Stomach smooth muscle (tissue), 2 donors: ENCODE data around the gene SLC41A2.

Experiments used
- H3K27ac ChIP-seq: one replicate; pipeline ENCODE4 v1.7.0; 2013; ENCODE audit warnings: mild to moderate bottlenecking, low read length, inconsistent platforms
- H3K27me3 ChIP-seq, 2 donors: one replicate each; pipeline ENCODE4 v1.7.0; 2013; ENCODE audit warnings: low read length in 2 of 2; ENCODE audit not compliant: insufficient read depth in 2 of 2, control insufficient read depth in 1 of 2
- H3K36me3 ChIP-seq, 2 donors: one replicate each; pipeline ENCODE4 v1.7.0; 2013; ENCODE audit warnings: low read length in 2 of 2; ENCODE audit not compliant: control insufficient read depth in 2 of 2, insufficient read depth in 2 of 2
- H3K4me1 ChIP-seq: one replicate; pipeline ENCODE4 v1.7.0; 2013; ENCODE audit warnings: low read length; ENCODE audit not compliant: control insufficient read depth, insufficient read depth
- H3K4me3 ChIP-seq, 2 donors: one replicate each; pipeline ENCODE4 v1.7.0; 2013; ENCODE audit warnings: low read length in 2 of 2
- H3K9ac ChIP-seq, 2 donors: one replicate each; pipeline ENCODE4 v1.7.0; 2013; ENCODE audit warnings: low read length in 2 of 2, mild to moderate bottlenecking in 1 of 2
- H3K9me3 ChIP-seq, 2 donors: one replicate each; pipeline ENCODE4 v1.7.0; 2013; ENCODE audit warnings: low read length in 2 of 2; ENCODE audit not compliant: control insufficient read depth in 2 of 2
- donor health status: healthy.
- donor health status: Pancreatic carcinoma.

SLC41A2 gene

GRCh38 chr12:104963757-104964156 lies 5.7 kb upstream of the SLC41A2 start:
- Histone ChIP-seq H3K27ac (no peak overlapping the region), H3K36me3 (no peaks in the 10 kb centered on the region), H3K9me3 (no peaks in the 10 kb centered on the region), H3K9ac (no peak overlapping the region), H3K4me1 (peaks cover 5% of the 10 kb centered on the region), H3K4me3 (no peak overlapping the region), H3K27me3 (no peaks in the 10 kb centered on the region)

- H3K9ac ChIP-seq: no peak overlapping the region
- H3K4me1 ChIP-seq: peaks cover 9% of the 10 kb centered on the region
- no peak overlapping the region for H3K4me3 ChIP-seq
- H3K36me3 ChIP-seq: no peaks in the 10 kb centered on the region
- H3K27ac ChIP-seq: no peak overlapping the region
- H3K27me3 ChIP-seq: no peaks in the 10 kb centered on the region
- H3K9me3 ChIP-seq: no peaks in the 10 kb centered on the region
These were observed 2.4 kb upstream of the SLC41A2 start for GRCh38 chr12:104960464-104960863.

- H3K27me3 ChIP-seq: no peaks in the 10 kb centered on the region
- H3K9ac ChIP-seq: no peak overlapping the region
- no peak overlapping the region for H3K27ac ChIP-seq
- peaks cover 9% of the 10 kb centered on the region for H3K4me1 ChIP-seq
- no peaks in the 10 kb centered on the region for H3K9me3 ChIP-seq
- H3K36me3 ChIP-seq: no peaks in the 10 kb centered on the region
- peak overlapping the region in 1 of 2 donors; percentile 90 for H3K4me3 ChIP-seq
These were observed 1.3 kb upstream of the SLC41A2 start for GRCh38 chr12:104959335-104959841.

GRCh38 chr12:104958805-104959334 lies 780 bp upstream of the SLC41A2 start:
- Histone ChIP-seq H3K27me3 (no peaks in the 10 kb centered on the region), H3K4me3 (peak overlapping the region; percentile 79 to 90), H3K4me1 (peaks cover 9% of the 10 kb centered on the region), H3K27ac (peak overlapping the region; percentile 46), H3K36me3 (no peaks in the 10 kb centered on the region), H3K9ac (peak overlapping the region; percentile 78 to 80), H3K9me3 (no peaks in the 10 kb centered on the region)

- Histone ChIP-seq H3K27me3 (no peaks in the 10 kb centered on the region), H3K4me3 (peak overlapping the region; percentile 65 to 90), H3K9ac (peak overlapping the region; percentile 64 to 69), H3K9me3 (no peaks in the 10 kb centered on the region), H3K4me1 (peaks cover 9% of the 10 kb centered on the region), H3K27ac (no peak overlapping the region), H3K36me3 (no peaks in the 10 kb centered on the region)
These were observed 430 bp downstream of the SLC41A2 start for GRCh38 chr12:104957719-104958000.

GRCh38 chr12:104956870-104957718 lies 996 bp downstream of the SLC41A2 start:
- Histone ChIP-seq H3K27me3 (no peaks in the 10 kb centered on the region), H3K9ac (peak overlapping the region; percentile 58 to 69), H3K36me3 (no peaks in the 10 kb centered on the region), H3K4me3 (peak overlapping the region; percentile 65 to 90), H3K9me3 (no peaks in the 10 kb centered on the region), H3K4me1 (peaks cover 9% of the 10 kb centered on the region), H3K27ac (no peak overlapping the region)

- H3K36me3 ChIP-seq: no peaks in the 10 kb centered on the region
- peaks cover 9% of the 10 kb centered on the region for H3K4me1 ChIP-seq
- no peaks in the 10 kb centered on the region for H3K9me3 ChIP-seq
- no peak overlapping the region for H3K9ac ChIP-seq
- H3K4me3 ChIP-seq: no peak overlapping the region
- no peaks in the 10 kb centered on the region for H3K27me3 ChIP-seq
- H3K27ac ChIP-seq: no peak overlapping the region
These were observed 2.4 kb downstream of the SLC41A2 start for GRCh38 chr12:104955703-104956102.

GRCh38 chr12:104953323-104953722 lies 4.8 kb downstream of the SLC41A2 start:
- no peak overlapping the region for H3K9ac ChIP-seq
- H3K4me1 ChIP-seq: no peaks in the 10 kb centered on the region
- H3K36me3 ChIP-seq: no peaks in the 10 kb centered on the region
- H3K9me3 ChIP-seq: no peaks in the 10 kb centered on the region
- no peak overlapping the region for H3K4me3 ChIP-seq
- H3K27ac ChIP-seq: no peak overlapping the region
- H3K27me3 ChIP-seq: no peaks in the 10 kb centered on the region

- Histone ChIP-seq H3K4me3 (no peak overlapping the region), H3K27ac (no peak overlapping the region), H3K36me3 (no peaks in the 10 kb centered on the region), H3K9ac (no peak overlapping the region), H3K27me3 (no peaks in the 10 kb centered on the region), H3K9me3 (no peaks in the 10 kb centered on the region), H3K4me1 (no peaks in the 10 kb centered on the region)
These were observed 5.3 kb downstream of the SLC41A2 start for GRCh38 chr12:104952816-104953215.

- no peaks in the 10 kb centered on the region for H3K4me1 ChIP-seq
- H3K36me3 ChIP-seq: no peaks in the 10 kb centered on the region
- H3K9me3 ChIP-seq: no peaks in the 10 kb centered on the region
- no peak overlapping the region for H3K27ac ChIP-seq
- H3K4me3 ChIP-seq: no peak overlapping the region
- H3K27me3 ChIP-seq: no peaks in the 10 kb centered on the region
- no peak overlapping the region for H3K9ac ChIP-seq
These were observed 6.2 kb downstream of the SLC41A2 start for GRCh38 chr12:104951759-104952509.
